Hepatocyte (in vitro differentiated cells): Measurements from ENCODE around the gene MLLT1. TPM values are rescaled to one million over a fixed set of nuclear protein-coding genes. Genes with fewer than 3 reads are reported as not detected.

Source experiments
- DNase-seq: peaks from one replicate; pipeline ENCODE4 v3.0.0-alpha.2; 2016; ENCODE audit warnings: low spot score
- H2AFZ ChIP-seq: fragments of 200-600 bp; sonication (generic); 2 replicates; pipeline ENCODE4 v1.6.0; 2016; ENCODE audit warnings: antibody characterized with exemption, mild to moderate bottlenecking
- H3K27ac ChIP-seq: fragments of 200-600 bp; sonication (generic); 2 replicates; pipeline ENCODE4 v1.5.1; 2016; ENCODE audit warnings: mild to moderate bottlenecking
- H3K27me3 ChIP-seq: fragments of 200-600 bp; sonication (generic); 2 replicates; pipeline ENCODE4 v1.6.1; 2016
- H3K36me3 ChIP-seq: fragments of 200-600 bp; sonication (generic); replicated peaks from 2 replicates; pipeline ENCODE4 v1.5.1; 2016; ENCODE audit warnings: low read depth; ENCODE audit not compliant: insufficient read depth
- H3K4me1 ChIP-seq: fragments of 200-600 bp; sonication (generic); 2 replicates; pipeline ENCODE4 v1.5.1; 2016; ENCODE audit warnings: mild to moderate bottlenecking, moderate library complexity; ENCODE audit not compliant: insufficient read depth
- H3K4me2 ChIP-seq: fragments of 200-600 bp; sonication (generic); 2 replicates; pipeline ENCODE4 v1.6.0; 2016
- H3K4me3 ChIP-seq: fragments of 200-600 bp; sonication (generic); 2 replicates; pipeline ENCODE4 v1.5.1; 2016; ENCODE audit warnings: mild to moderate bottlenecking
- H3K79me2 ChIP-seq: fragments of 200-600 bp; sonication (generic); 2 replicates; pipeline ENCODE4 v1.6.0; 2017; ENCODE audit warnings: mild to moderate bottlenecking
- H3K9me2 ChIP-seq: fragments of 200-600 bp; sonication (generic); replicated peaks from 2 replicates; pipeline ENCODE4 v1.6.0; 2017; ENCODE audit warnings: mild to moderate bottlenecking; ENCODE audit not compliant: insufficient read depth
- H3K9me3 ChIP-seq: fragments of 200-600 bp; sonication (generic); 2 replicates; pipeline ENCODE4 v1.5.1; 2016; ENCODE audit warnings: low read depth, mild to moderate bottlenecking
- H4K20me1 ChIP-seq: fragments of 200-600 bp; sonication (generic); 2 replicates; pipeline ENCODE4 v1.6.0; 2016; ENCODE audit warnings: mild to moderate bottlenecking; ENCODE audit not compliant: insufficient read depth, poor library complexity, severe bottlenecking
- EZH2 ChIP-seq: fragments of 200-600 bp; sonication (generic); IDR thresholded peaks from 2 replicates; pipeline ENCODE4 v1.6.1; 2016; ENCODE audit warnings: antibody characterized with exemption, mild to moderate bottlenecking, borderline replicate concordance
- EZH2phosphoT487 ChIP-seq: fragments of 200-600 bp; sonication (generic); IDR thresholded peaks from one replicate; pipeline ENCODE4 v1.6.1; 2018; ENCODE audit warnings: antibody characterized with exemption, mild to moderate bottlenecking, low read depth, moderate library complexity; ENCODE audit not compliant: unreplicated experiment, severe bottlenecking
- WGBS: methylation state at CpG from one replicate; pipeline ENCODE4 v1.1.6; 2016; ENCODE audit warnings: low lambda C conversion rate; ENCODE audit errors: missing lambda C conversion rate; 5-methylcytosine and 5-hydroxymethylcytosine counted together
- polyA plus RNA-seq: library from polyadenylated mRNA; unstranded; fragments of >200 nt; fragmentation: Nextera tagmentation; extraction: Ambion mirVana; gene quantifications from 2 replicates; pipeline ENCODE4 v1.2.1, GENCODE V29; 2016
- total RNA-seq: library from RNA; depleted of rRNA; stranded (reverse); fragments of >200 nt; gene quantifications from 2 replicates; pipeline ENCODE4 v1.2.3, GENCODE V29; 2014
- TF ChIP-seq, protein P1 (sequence below): fragments of 200-600 bp; sonication (generic); IDR thresholded peaks from 2 replicates; pipeline ENCODE4 v1.5.1; 2016; ENCODE audit warnings: antibody characterized with exemption, mild to moderate bottlenecking; ENCODE audit not compliant: poor library complexity

The MLLT1 gene
- total and polyA plus RNA-seq, 2 experiments from 2014 or later, result 17.2 to 23.3 TPM

DNA sequence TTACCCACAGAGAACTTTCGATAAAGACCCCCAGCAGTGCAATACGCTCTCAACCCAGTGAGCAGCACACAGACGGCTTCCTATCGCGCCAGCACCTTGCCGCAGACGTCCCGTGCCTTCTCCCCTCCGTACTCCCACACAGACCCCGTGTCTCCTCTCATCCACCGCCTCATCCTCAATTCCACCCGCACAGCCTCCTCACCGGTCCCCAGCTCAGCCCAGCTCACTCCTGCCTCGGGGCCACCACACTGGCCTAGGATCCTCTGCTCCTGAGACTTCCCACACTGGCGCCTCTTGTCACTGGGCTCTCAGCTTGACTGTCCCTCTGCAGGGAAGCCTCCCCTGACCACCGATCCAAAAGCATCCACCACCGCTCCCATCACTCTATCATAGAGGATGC lies 9.0 kb downstream of the MLLT1 start:
- no peaks in the 10 kb centered on the region for H3K27me3 ChIP-seq
- H3K36me3 ChIP-seq, result no peaks in the 10 kb centered on the region
- DNase-seq, result no peak
- H3K4me1 ChIP-seq, result peaks cover 56% of the 10 kb centered on the region
- H2AFZ ChIP-seq, result no peak overlapping the region
- peak overlapping the region; percentile 98 for H3K4me2 ChIP-seq
- WGBS, result 96% methylated on average over 17 of the region's 17 CpGs
- peaks cover 42% of the 10 kb centered on the region for H4K20me1 ChIP-seq
- no peak for TF ChIP-seq EZH2
- TF ChIP-seq, protein P1, sequence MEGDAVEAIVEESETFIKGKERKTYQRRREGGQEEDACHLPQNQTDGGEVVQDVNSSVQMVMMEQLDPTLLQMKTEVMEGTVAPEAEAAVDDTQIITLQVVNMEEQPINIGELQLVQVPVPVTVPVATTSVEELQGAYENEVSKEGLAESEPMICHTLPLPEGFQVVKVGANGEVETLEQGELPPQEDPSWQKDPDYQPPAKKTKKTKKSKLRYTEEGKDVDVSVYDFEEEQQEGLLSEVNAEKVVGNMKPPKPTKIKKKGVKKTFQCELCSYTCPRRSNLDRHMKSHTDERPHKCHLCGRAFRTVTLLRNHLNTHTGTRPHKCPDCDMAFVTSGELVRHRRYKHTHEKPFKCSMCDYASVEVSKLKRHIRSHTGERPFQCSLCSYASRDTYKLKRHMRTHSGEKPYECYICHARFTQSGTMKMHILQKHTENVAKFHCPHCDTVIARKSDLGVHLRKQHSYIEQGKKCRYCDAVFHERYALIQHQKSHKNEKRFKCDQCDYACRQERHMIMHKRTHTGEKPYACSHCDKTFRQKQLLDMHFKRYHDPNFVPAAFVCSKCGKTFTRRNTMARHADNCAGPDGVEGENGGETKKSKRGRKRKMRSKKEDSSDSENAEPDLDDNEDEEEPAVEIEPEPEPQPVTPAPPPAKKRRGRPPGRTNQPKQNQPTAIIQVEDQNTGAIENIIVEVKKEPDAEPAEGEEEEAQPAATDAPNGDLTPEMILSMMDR, result no peak
- TF ChIP-seq EZH2phosphoT487, result no peak
- peaks cover 100% of the 10 kb centered on the region for H3K79me2 ChIP-seq
- H3K4me3 ChIP-seq, result no peak overlapping the region
- H3K9me3 ChIP-seq, result no peaks in the 10 kb centered on the region
- no peaks in the 10 kb centered on the region for H3K9me2 ChIP-seq
- peak overlapping the region; percentile 94 for H3K27ac ChIP-seq

DNA sequence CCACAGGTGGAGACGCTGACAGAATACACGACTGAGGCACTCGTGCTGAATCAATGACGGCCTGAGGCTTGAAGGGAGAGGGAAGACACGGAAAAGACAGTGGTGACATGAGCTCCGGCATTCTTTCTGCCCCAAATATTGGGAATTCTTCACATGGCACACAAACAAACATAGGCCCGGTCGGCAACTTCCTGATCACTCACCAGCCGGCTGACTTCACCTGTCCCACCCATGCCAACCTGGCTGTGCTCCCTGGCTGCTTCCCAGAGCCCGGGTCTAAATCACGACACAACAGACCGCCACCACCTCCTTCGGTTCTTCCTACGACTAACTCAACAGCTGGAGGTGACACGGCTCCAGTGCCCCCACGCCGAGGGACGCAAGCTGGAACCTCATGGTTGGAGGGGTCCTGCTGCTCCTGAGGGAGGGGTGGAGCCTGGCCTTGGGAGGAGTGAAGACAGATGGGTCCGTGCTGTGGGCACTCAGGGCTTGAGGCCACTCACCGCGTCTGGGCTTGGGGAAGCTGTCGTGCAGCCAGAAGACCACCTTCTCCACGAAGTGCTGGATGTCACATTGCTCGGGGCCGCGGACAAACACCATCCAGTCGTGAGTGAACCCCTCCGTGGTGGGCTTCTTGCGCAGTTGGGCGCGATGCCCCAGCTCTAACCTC lies 9.6 kb downstream of the MLLT1 start:
- Histone ChIP-seq H3K4me3 (no peak overlapping the region), H3K9me2 (no peaks in the 10 kb centered on the region), H2AFZ (no peak overlapping the region), H3K4me2 (peak overlapping the region; percentile 98), H3K79me2 (peaks cover 100% of the 10 kb centered on the region), H3K36me3 (no peaks in the 10 kb centered on the region), H3K9me3 (no peaks in the 10 kb centered on the region), H4K20me1 (peaks cover 38% of the 10 kb centered on the region), H3K4me1 (peaks cover 50% of the 10 kb centered on the region), H3K27me3 (no peaks in the 10 kb centered on the region), H3K27ac (peak overlapping the region; percentile 12)
- TF ChIP-seq EZH2 (no peak), EZH2phosphoT487 (no peak)
- TF ChIP-seq, protein P1, result no peak
- WGBS, result 92% methylated on average over 29 of the region's 31 CpGs
- DNase-seq, result no peak

DNA sequence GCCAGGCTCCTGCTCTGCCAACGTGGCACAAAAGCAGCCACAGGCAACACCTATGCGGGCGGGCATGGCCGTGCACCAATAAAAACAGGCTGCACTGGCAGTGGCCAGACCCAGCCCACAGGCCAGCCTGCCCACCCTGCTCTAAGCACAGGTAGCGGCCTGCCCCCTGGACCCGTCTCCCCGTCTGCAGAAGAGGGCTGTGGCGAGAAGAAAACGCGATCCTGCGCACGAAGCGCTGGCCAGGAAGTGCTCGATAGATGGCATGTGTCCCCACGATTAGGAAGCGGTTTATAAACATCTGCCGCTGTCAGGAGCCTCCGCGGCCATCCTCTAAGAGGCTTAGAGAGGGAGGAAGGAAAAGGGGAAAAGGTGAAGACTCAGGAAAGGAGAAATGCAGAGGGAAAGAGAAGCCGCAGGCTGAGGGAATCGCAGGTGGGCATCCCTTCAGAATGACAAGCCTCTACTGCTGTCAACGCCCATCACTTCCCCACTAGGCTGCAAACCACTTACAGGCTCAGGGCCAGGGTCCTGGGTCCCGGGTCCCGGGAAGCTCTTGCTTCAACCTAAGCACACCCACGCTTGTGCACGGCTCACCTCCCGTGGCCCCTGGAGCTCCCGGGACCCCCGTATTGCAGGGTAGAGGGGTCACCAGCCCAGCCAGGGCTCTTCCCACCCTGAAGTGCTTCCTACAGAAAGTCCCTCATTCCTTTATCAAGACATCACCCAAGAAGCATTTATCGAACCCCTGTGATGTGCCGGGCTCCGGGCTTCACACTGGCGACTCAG lies 10.5 kb downstream of the MLLT1 start:
- WGBS, result 98% methylated on average over 33 of the region's 33 CpGs
- H2AFZ ChIP-seq, result no peak overlapping the region
- peaks cover 41% of the 10 kb centered on the region for H3K4me1 ChIP-seq
- DNase-seq, result no peak
- H3K9me3 ChIP-seq, result no peaks in the 10 kb centered on the region
- H3K9me2 ChIP-seq, result no peaks in the 10 kb centered on the region
- H3K4me3 ChIP-seq, result no peak overlapping the region
- H3K4me2 ChIP-seq, result no peak overlapping the region
- H3K79me2 ChIP-seq, result peaks cover 98% of the 10 kb centered on the region
- no peak for TF ChIP-seq EZH2phosphoT487
- TF ChIP-seq, protein P1, result no peak
- TF ChIP-seq EZH2, result no peak
- no peak overlapping the region for H3K27ac ChIP-seq
- H3K36me3 ChIP-seq, result no peaks in the 10 kb centered on the region
- H4K20me1 ChIP-seq, result peaks cover 36% of the 10 kb centered on the region
- no peaks in the 10 kb centered on the region for H3K27me3 ChIP-seq
